Measurements from ENCODE around the gene CAD.

CAD gene

DNA sequence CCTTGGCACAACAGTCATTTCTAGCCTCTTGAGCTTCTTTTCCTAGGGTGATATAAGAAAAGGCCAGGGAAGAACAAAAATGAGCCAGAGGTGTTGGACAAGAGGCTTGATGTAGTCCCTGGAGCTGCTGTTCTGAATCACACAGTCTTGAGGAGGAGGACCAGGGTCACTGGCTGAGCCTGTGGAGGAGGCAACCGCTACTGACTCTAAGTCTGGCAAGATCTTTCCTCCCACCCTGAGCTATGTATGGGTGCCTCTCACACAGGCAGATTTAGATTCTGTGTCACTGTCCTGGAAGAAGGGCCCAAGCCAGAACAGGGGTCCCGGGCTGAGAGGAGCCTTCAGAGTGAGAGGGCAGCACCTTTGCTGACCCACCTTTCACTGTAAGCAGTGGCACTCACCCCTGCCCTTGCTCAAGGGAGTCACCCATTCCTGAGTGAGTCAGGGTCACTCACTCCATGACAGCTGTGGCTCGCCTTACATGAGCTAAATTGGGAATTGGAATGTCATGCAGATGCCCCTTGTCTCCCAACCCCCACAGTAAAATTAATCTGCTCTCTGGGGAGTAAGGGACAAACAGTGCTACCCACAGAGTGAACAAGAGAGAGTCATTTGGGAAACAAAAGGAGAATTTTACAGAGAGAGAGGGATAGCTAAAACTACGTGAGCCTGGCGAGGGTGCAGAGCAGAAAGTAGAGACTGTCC, 64.8 kb downstream of the CAD start, which contains the start of gene TRIM54:
TRIM54 (plus strand) TSS at position 575 of the 705 bp plus-strand sequence. CDS start 303 bp downstream, outside the sequence.
- no peak for DNase-seq (ENCODE audit: low read depth)

DNA sequence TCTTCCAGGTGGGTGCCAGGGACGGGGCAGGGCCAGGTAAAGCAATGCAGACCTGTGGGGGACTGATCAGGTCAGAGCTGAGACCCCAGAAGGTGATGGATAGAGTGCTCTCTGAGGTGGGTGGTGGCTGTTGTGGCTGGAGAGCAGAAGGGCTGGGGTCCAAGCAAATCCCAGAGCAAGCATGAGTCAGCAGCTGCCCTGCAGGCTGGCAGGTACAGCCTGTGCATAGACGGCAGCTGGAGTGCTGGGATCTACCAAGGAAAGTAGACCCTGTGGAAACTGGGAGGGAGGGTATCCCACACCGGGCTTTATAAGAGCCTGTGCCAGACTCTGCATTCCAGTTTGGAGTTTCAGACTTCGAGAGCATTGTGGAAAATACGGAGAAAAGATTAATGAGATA, 65.7 kb downstream of the CAD start:
- no peak for DNase-seq (ENCODE audit: low read depth)

DNA sequence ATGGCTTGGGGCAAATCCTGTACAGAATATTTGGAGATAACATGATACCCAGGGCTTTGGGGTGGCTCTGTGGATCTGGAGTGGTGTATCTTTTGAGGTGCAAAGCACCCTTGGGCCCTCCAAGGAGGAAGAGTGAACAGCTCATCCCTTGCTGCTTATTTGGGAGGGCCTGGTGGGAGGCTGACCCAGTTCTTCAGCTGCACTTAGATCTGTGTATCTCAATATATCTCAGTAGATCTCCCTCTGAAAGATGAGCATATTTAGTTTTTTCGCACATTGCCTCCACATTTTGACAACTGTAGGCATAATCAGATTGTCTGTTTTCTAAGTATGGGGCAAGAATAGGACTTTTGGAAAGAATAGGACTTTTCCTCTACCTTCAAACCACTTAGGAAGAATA, 67.8 kb downstream of the CAD start:
- DNase-seq (ENCODE audit: low read depth) = no peak

DNA sequence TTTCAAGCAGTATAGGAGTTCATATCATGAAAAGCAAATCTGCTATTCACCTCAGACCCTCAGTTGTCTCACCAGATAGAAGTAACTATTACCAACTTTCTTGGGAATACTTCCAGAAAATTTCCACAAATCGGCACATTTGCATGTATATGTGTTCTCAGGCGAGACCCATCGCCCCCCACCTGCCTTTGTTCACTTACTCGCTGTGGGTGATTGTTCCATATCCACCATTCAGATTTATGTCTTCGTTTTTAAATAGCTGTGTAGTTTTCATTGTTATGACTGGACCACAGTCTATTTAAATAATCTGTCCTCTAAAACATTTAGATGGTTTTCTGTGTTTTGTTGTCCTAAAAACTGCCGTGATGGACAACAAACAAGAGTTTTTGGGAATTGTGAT, 68.3 kb downstream of the CAD start:
- DNase-seq (ENCODE audit: low read depth) = no peak

DNA sequence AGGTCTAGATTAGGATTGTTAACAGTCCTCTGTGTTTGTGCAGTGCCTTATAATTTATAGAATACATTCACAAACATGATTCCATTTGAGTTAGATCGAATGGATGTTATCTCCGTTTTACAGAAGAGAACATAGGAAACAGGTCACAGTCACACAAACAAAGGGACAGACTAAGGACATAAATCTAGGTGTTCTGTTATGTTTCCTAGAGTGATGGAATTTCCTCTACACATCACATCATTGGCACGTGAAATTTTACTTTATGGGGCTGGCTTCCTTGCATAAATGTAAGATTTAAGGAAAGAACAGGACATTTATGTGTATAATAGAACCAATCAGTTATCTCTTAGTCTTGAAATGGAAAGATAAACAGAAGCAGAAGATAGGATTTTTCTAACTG, 71.4 kb downstream of the CAD start:
- no peak for DNase-seq (ENCODE audit: low read depth)

DNA sequence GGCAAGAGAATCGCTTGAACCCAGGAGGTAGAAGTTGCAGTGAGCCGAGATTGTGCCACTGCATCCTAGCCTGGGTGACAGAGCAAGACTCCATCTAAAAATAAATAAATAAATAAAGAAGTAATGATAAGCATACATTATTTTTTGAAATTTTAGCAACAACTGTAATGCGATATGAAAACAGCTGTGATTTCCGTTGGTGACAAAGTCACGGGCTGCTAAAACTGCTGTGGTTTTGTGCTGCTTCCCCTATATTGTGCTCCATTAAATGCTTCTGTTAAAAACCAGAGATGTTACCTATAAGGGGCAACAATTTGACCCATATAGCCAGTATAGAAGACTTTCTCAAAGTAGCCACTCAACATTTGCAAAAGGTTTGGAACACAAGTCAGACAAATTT, 73.4 kb downstream of the CAD start:
- no peak for DNase-seq (ENCODE audit: low read depth)

DNA sequence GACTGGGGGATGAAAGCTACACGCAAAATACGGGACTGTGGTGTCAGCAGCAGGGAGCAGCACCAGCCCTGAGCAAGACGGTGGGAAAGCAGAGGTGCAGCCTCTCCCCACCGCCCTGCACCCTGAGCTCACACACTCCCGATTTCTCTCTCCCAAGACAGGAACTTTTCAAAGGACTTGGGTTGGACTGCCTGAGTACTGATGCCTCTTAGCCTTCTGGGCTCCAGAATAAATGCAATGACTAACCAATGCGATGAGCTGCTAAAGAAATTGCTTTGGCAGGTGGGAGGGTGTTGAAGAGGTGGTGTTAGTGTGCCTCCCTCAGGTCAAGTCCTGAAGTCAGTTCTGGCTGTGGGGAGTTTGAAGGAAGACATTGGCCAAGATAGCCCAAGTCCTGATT, 74.7 kb downstream of the CAD start:
- DNase-seq (ENCODE audit: low read depth) = no peak
